WTC11 (cell line): ENCODE data around the gene RAET1E. TPM values are rescaled to one million over a fixed set of nuclear protein-coding genes. Genes with fewer than 3 reads are reported as not detected.

Source experiments
- ATAC-seq: fragments of 200-7000 bp; cut with Tn5 transposase; 2 replicates; pipeline ENCODE4 v1.10.0; 2021; ENCODE audit warnings: mild to moderate bottlenecking, moderate library complexity
- CTCF ChIA-PET: fragments of 300-600 bp; sonication (Branson Sonifier 250); formaldehyde crosslinking; loops from one replicate; lab custom pipeline; 2021; ENCODE audit warnings: antibody characterized with exemption; lab: Charles Lee
- POLR2A ChIA-PET: fragments of 350-600 bp; sonication (Branson Sonifier 250); formaldehyde crosslinking; loops from one replicate; lab custom pipeline; 2021; ENCODE audit warnings: antibody characterized with exemption; lab: Charles Lee
- DNase-seq: peaks from one replicate; pipeline ENCODE4 v3.0.0; 2021; ENCODE audit warnings: low spot score
- H3K27ac Mint-ChIP-seq: 2 replicates; pipeline ENCODE4 v1.8.0; 2021; ENCODE audit warnings: mixed read lengths
- H3K27me3 Mint-ChIP-seq: 2 replicates; pipeline ENCODE4 v1.8.0; 2021; ENCODE audit warnings: low read depth, mild to moderate bottlenecking, moderate library complexity, mixed read lengths
- H3K36me3 Mint-ChIP-seq: 2 replicates; pipeline ENCODE4 v1.8.0; 2021; ENCODE audit warnings: mixed read lengths
- H3K4me1 Mint-ChIP-seq: 2 replicates; pipeline ENCODE4 v1.8.0; 2022; ENCODE audit warnings: mixed read lengths
- H3K4me3 Mint-ChIP-seq: 2 replicates; pipeline ENCODE4 v1.8.0; 2021; ENCODE audit warnings: mild to moderate bottlenecking, moderate library complexity, mixed read lengths
- H3K9me3 Mint-ChIP-seq: 2 replicates; pipeline ENCODE4 v1.8.0; 2021; ENCODE audit warnings: mixed read lengths
- CREM ChIP-seq: sonication (generic); formaldehyde crosslinking; IDR thresholded peaks from 2 replicates; pipeline ENCODE4 v1.8.1; 2022; ENCODE audit warnings: mild to moderate bottlenecking, missing genetic modification reagents, moderate library complexity
- EMX1 ChIP-seq: fragments of 250-450 bp; sonication (Bioruptor Pico); IDR thresholded peaks from 2 replicates; pipeline ENCODE4 v1.8.0; 2021; ENCODE audit warnings: mild to moderate bottlenecking
- ESRRA ChIP-seq: sonication (generic); formaldehyde crosslinking; IDR thresholded peaks from 2 replicates; pipeline ENCODE4 v1.8.1; 2022; ENCODE audit warnings: mild to moderate bottlenecking, missing genetic modification reagents, borderline replicate concordance
- FOXP1 ChIP-seq: sonication (generic); formaldehyde crosslinking; IDR thresholded peaks from 2 replicates; pipeline ENCODE4 v1.8.0; 2022; ENCODE audit warnings: missing genetic modification reagents, mild to moderate bottlenecking, moderate library complexity, borderline replicate concordance
- MYBL2 ChIP-seq: sonication (generic); formaldehyde crosslinking; IDR thresholded peaks from 2 replicates; pipeline ENCODE4 v1.8.1; 2023; ENCODE audit warnings: mild to moderate bottlenecking, moderate library complexity, missing genetic modification reagents
- SMAD4 ChIP-seq: sonication (generic); formaldehyde crosslinking; IDR thresholded peaks from 2 replicates; pipeline ENCODE4 v1.8.0; 2022; ENCODE audit warnings: mild to moderate bottlenecking, missing genetic modification reagents
- TEAD4 ChIP-seq: sonication (generic); formaldehyde crosslinking; IDR thresholded peaks from 2 replicates; pipeline ENCODE4 v1.8.0; 2022; ENCODE audit warnings: mild to moderate bottlenecking, missing genetic modification reagents
- ZNF671 ChIP-seq: fragments of 250-450 bp; sonication (Bioruptor Pico); IDR thresholded peaks from 2 replicates; pipeline ENCODE4 v1.8.0; 2021; ENCODE audit warnings: mild to moderate bottlenecking
- total RNA-seq: library from RNA; stranded (reverse); gene quantifications from 3 replicates; pipeline ENCODE4 v1.2.3, GENCODE V29; 2021
- TF ChIP-seq, protein P1 (sequence below): sonication (generic); formaldehyde crosslinking; IDR thresholded peaks from 2 replicates; pipeline ENCODE4 v1.8.1; 2022; ENCODE audit warnings: missing genetic modification reagents, borderline replicate concordance
- TF ChIP-seq, protein P2 (sequence below): fragments of 250-450 bp; sonication (Bioruptor Pico); conservative IDR thresholded peaks from 2 replicates; pipeline ENCODE4 v1.9.0; 2021; ENCODE audit warnings: mild to moderate bottlenecking
- TF ChIP-seq, protein P3 (sequence below): sonication (generic); formaldehyde crosslinking; IDR thresholded peaks from 2 replicates; pipeline ENCODE4 v1.8.1; 2022; ENCODE audit warnings: low read depth, mild to moderate bottlenecking, moderate library complexity, missing genetic modification reagents, borderline replicate concordance
- TF ChIP-seq, protein P4 (sequence below): sonication (generic); formaldehyde crosslinking; IDR thresholded peaks from 2 replicates; pipeline ENCODE4 v1.8.0; 2023; ENCODE audit warnings: missing genetic modification reagents, mild to moderate bottlenecking, borderline replicate concordance
- TF ChIP-seq, protein P5 (sequence below): sonication (generic); formaldehyde crosslinking; IDR thresholded peaks from 2 replicates; pipeline ENCODE4 v1.8.1; 2023; ENCODE audit warnings: mild to moderate bottlenecking, missing genetic modification reagents, moderate library complexity
- TF ChIP-seq, protein P6 (sequence below): sonication (generic); formaldehyde crosslinking; IDR thresholded peaks from 2 replicates; pipeline ENCODE4 v1.8.1; 2023; ENCODE audit warnings: mild to moderate bottlenecking, missing genetic modification reagents, borderline replicate concordance
- TF ChIP-seq, protein P7 (sequence below): fragments of 250-450 bp; sonication (Bioruptor Pico); IDR thresholded peaks from 2 replicates; pipeline ENCODE4 v1.9.0; 2021; ENCODE audit warnings: mild to moderate bottlenecking
- TF ChIP-seq, protein P8 (sequence below): sonication (generic); formaldehyde crosslinking; IDR thresholded peaks from 2 replicates; pipeline ENCODE4 v1.8.0; 2023; ENCODE audit warnings: missing genetic modification reagents

Gene RAET1E
- total RNA-seq, 1 experiment from 2014 or later, result not detected

DNA sequence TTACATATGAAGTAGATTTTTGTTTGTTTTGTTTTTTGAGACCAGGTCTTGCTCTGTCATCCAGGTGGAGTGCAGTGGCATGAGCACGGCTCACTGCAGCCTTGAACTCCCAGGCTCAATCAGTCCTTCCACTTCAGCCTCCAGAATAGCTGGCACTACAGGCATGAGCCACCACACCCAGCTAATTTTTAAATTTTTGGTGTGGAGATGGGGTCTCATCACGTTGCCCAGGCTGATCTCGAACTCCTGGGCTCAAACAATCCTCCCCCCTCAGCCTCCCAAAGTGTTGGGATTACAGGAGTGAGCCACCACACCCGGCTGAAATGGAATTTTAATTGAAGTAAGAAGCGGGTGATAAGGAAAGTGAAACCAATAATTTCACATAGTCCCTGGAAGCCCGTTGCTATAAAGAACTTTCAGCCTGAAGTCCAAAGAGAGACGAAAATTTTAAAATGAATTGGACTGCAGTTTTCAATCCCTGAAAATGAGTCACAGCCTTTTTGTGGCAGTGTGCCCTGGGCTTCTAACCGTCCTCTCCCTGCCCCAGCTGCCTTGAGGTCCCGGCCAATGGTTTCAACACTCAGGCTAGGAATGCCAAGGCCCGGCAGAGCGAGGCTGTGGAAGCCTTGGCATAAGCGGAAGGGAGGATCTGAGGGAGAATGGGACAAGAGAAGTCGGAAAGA is 757 bp downstream of the RAET1E start:
- H3K27me3 Mint-ChIP-seq, result peaks cover 11% of the 10 kb centered on the region
- DNase-seq (no peak), ATAC-seq (no peak)
- no peaks in the 10 kb centered on the region for H3K36me3 Mint-ChIP-seq
- H3K4me1 Mint-ChIP-seq, result peaks cover 14% of the 10 kb centered on the region
- ChIA-PET CTCF (no interaction called here), POLR2A (no interaction called here)
- H3K9me3 Mint-ChIP-seq, result no peaks in the 10 kb centered on the region
- H3K27ac Mint-ChIP-seq, result no peak overlapping the region
- H3K4me3 Mint-ChIP-seq, result no peak overlapping the region
- TF ChIP-seq FOXP1 (CRISPR knock-in tag) (no peak), TEAD4 (CRISPR knock-in tag) (no peak), ZNF671 (CRISPR knock-in tag) (no peak), CREM (CRISPR knock-in tag) (no peak), EMX1 (CRISPR knock-in tag) (no peak), ESRRA (CRISPR knock-in tag) (no peak), MYBL2 (CRISPR knock-in tag) (no peak), SMAD4 (CRISPR knock-in tag) (no peak)
- TF ChIP-seq, protein P1, sequence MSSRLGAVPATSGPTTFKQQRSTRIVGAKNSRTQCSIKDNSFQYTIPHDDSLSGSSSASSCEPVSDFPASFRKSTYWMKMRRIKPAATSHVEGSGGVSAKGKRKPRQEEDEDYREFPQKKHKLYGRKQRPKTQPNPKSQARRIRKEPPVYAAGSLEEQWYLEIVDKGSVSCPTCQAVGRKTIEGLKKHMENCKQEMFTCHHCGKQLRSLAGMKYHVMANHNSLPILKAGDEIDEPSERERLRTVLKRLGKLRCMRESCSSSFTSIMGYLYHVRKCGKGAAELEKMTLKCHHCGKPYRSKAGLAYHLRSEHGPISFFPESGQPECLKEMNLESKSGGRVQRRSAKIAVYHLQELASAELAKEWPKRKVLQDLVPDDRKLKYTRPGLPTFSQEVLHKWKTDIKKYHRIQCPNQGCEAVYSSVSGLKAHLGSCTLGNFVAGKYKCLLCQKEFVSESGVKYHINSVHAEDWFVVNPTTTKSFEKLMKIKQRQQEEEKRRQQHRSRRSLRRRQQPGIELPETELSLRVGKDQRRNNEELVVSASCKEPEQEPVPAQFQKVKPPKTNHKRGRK (CRISPR knock-in tag), result no peak
- TF ChIP-seq, protein P2, sequence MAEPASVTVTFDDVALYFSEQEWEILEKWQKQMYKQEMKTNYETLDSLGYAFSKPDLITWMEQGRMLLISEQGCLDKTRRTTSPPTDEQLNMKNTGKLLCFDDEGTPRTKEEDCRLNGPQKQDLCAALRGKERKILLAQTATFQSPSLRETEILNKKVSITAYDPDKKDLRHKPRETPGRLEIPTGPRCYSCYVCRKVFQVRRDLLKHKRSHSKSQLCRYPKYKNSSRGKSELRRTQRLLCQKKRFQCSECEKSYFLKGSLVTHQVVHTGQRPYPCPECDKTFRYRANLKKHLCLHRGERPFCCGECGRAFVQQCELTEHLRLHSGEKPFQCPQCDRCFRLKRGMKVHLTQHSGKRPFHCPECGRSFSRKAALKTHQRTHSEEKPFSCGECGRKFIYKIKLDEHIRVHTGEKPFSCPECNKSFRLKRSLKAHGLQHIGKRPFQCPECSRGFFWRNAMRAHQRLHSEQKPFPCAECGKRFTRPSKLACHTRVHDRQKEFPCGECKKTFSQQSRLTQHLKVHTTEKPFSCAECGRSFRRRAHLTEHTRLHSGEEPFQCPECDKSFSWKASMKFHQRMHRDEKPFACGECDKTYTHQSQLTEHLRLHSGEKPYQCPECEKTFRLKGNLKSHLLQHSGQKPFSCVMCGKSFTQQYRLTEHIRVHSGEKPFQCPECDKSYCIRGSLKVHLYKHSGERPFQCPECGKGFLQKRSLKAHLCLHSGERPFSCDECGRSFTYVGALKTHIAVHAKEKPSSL (CRISPR knock-in tag), result no peak
- TF ChIP-seq, protein P3, sequence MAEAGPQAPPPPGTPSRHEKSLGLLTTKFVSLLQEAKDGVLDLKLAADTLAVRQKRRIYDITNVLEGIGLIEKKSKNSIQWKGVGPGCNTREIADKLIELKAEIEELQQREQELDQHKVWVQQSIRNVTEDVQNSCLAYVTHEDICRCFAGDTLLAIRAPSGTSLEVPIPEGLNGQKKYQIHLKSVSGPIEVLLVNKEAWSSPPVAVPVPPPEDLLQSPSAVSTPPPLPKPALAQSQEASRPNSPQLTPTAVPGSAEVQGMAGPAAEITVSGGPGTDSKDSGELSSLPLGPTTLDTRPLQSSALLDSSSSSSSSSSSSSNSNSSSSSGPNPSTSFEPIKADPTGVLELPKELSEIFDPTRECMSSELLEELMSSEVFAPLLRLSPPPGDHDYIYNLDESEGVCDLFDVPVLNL (CRISPR knock-in tag), result no peak
- TF ChIP-seq, protein P4, sequence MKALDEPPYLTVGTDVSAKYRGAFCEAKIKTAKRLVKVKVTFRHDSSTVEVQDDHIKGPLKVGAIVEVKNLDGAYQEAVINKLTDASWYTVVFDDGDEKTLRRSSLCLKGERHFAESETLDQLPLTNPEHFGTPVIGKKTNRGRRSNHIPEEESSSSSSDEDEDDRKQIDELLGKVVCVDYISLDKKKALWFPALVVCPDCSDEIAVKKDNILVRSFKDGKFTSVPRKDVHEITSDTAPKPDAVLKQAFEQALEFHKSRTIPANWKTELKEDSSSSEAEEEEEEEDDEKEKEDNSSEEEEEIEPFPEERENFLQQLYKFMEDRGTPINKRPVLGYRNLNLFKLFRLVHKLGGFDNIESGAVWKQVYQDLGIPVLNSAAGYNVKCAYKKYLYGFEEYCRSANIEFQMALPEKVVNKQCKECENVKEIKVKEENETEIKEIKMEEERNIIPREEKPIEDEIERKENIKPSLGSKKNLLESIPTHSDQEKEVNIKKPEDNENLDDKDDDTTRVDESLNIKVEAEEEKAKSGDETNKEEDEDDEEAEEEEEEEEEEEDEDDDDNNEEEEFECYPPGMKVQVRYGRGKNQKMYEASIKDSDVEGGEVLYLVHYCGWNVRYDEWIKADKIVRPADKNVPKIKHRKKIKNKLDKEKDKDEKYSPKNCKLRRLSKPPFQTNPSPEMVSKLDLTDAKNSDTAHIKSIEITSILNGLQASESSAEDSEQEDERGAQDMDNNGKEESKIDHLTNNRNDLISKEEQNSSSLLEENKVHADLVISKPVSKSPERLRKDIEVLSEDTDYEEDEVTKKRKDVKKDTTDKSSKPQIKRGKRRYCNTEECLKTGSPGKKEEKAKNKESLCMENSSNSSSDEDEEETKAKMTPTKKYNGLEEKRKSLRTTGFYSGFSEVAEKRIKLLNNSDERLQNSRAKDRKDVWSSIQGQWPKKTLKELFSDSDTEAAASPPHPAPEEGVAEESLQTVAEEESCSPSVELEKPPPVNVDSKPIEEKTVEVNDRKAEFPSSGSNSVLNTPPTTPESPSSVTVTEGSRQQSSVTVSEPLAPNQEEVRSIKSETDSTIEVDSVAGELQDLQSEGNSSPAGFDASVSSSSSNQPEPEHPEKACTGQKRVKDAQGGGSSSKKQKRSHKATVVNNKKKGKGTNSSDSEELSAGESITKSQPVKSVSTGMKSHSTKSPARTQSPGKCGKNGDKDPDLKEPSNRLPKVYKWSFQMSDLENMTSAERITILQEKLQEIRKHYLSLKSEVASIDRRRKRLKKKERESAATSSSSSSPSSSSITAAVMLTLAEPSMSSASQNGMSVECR, result no peak
- TF ChIP-seq, protein P5, sequence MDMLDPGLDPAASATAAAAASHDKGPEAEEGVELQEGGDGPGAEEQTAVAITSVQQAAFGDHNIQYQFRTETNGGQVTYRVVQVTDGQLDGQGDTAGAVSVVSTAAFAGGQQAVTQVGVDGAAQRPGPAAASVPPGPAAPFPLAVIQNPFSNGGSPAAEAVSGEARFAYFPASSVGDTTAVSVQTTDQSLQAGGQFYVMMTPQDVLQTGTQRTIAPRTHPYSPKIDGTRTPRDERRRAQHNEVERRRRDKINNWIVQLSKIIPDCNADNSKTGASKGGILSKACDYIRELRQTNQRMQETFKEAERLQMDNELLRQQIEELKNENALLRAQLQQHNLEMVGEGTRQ (CRISPR knock-in tag), result no peak
- TF ChIP-seq, protein P6, sequence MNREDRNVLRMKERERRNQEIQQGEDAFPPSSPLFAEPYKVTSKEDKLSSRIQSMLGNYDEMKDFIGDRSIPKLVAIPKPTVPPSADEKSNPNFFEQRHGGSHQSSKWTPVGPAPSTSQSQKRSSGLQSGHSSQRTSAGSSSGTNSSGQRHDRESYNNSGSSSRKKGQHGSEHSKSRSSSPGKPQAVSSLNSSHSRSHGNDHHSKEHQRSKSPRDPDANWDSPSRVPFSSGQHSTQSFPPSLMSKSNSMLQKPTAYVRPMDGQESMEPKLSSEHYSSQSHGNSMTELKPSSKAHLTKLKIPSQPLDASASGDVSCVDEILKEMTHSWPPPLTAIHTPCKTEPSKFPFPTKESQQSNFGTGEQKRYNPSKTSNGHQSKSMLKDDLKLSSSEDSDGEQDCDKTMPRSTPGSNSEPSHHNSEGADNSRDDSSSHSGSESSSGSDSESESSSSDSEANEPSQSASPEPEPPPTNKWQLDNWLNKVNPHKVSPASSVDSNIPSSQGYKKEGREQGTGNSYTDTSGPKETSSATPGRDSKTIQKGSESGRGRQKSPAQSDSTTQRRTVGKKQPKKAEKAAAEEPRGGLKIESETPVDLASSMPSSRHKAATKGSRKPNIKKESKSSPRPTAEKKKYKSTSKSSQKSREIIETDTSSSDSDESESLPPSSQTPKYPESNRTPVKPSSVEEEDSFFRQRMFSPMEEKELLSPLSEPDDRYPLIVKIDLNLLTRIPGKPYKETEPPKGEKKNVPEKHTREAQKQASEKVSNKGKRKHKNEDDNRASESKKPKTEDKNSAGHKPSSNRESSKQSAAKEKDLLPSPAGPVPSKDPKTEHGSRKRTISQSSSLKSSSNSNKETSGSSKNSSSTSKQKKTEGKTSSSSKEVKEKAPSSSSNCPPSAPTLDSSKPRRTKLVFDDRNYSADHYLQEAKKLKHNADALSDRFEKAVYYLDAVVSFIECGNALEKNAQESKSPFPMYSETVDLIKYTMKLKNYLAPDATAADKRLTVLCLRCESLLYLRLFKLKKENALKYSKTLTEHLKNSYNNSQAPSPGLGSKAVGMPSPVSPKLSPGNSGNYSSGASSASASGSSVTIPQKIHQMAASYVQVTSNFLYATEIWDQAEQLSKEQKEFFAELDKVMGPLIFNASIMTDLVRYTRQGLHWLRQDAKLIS (CRISPR knock-in tag), result no peak
- TF ChIP-seq, protein P7, sequence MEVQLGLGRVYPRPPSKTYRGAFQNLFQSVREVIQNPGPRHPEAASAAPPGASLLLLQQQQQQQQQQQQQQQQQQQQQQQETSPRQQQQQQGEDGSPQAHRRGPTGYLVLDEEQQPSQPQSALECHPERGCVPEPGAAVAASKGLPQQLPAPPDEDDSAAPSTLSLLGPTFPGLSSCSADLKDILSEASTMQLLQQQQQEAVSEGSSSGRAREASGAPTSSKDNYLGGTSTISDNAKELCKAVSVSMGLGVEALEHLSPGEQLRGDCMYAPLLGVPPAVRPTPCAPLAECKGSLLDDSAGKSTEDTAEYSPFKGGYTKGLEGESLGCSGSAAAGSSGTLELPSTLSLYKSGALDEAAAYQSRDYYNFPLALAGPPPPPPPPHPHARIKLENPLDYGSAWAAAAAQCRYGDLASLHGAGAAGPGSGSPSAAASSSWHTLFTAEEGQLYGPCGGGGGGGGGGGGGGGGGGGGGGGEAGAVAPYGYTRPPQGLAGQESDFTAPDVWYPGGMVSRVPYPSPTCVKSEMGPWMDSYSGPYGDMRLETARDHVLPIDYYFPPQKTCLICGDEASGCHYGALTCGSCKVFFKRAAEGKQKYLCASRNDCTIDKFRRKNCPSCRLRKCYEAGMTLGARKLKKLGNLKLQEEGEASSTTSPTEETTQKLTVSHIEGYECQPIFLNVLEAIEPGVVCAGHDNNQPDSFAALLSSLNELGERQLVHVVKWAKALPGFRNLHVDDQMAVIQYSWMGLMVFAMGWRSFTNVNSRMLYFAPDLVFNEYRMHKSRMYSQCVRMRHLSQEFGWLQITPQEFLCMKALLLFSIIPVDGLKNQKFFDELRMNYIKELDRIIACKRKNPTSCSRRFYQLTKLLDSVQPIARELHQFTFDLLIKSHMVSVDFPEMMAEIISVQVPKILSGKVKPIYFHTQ (CRISPR knock-in tag), result no peak
- TF ChIP-seq, protein P8, sequence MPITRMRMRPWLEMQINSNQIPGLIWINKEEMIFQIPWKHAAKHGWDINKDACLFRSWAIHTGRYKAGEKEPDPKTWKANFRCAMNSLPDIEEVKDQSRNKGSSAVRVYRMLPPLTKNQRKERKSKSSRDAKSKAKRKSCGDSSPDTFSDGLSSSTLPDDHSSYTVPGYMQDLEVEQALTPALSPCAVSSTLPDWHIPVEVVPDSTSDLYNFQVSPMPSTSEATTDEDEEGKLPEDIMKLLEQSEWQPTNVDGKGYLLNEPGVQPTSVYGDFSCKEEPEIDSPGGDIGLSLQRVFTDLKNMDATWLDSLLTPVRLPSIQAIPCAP, result no peak
